GM18507 (cell line): ENCODE measurements around the gene MRI1.
"Not testable (repeated sequence)": the region's sequence is repeated elsewhere in the genome, so short reads cannot be mapped to it uniquely, and the experiment has no call there.

ENCODE experiments used
- DNase-seq: peaks from one replicate; pipeline ENCODE4 v3.0.0; 2011; ENCODE audit warnings: low read depth; ENCODE audit not compliant: insufficient read length; ENCODE audit errors: extremely low spot score
- FAIRE-seq: peaks from 2 replicates; lab custom pipeline; 2011; peaks lifted over from hg19 to GRCh38; lab: Jason Lieb, UNC

The MRI1 gene

DNA sequence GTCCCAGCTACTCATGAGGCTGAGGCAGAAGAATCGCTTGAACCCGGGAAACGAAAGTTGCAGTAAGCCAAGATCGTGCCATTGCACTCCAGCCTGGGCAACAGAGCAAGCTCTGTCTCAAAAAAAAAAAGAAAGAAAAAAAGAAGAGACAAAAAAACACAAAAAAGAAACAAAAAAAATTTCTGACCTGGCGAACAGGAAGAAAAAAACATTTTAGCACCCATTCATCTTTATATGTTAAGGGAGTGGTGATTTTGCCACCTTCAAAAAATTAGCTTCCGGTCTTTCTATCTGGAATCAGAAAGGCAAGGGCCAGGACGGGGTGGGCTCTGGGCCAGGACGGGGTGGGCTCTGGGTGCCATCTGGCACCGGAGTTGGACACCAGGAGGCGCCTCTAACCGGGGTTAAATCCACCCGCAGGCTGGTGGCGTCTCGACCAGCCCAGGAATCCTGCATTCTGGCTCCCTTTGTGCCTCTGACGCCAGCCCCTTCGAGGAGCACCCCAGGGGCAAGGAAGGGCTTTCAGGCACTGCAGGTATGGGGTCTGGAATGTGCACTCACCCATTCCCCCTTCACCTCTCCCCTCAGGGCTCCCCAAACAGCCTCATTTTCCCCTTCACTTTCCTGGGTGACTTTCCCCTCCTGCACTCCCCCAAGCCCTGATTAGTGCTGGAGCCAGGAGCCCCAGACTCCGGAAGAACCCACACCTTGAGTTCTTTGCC, 20.6 kb downstream of the MRI1 start:
- FAIRE-seq (no peak), DNase-seq (no peak)

- no peak for DNase-seq
- FAIRE-seq: peak; percentile 45
These were observed 24.7 kb downstream of the MRI1 start for GRCh38 chr19:13788991-13789390.

- DNase-seq (no peak), FAIRE-seq (peak; percentile 63)
These were observed 26.0 kb downstream of the MRI1 start for GRCh38 chr19:13790354-13790753.

GRCh38 chr19:13793317-13793716, 29.0 kb downstream of the MRI1 start:
- FAIRE-seq, DNase-seq: not testable (repeated sequence)

DNA sequence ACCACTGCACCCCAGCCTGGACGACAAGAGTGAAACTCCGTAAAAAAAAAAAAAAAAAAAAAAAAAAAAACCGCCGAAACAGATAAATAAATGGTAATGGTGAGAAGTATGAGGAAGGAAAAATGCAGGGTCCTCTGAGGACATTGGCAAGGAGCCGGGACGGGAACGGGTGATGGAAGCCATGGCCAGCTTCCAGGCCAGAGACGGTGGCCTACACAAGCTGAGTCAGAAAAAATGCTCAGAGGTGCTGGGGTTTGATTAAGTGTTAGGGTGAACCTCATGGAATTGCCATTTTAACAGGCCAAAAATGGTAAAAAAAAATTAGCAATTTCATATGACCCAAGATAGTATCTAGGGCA, 30.1 kb downstream of the MRI1 start:
- DNase-seq (no peak), FAIRE-seq (no peak)

- peak; percentile 94 for FAIRE-seq
- peak; percentile 96 for DNase-seq
These were observed 30.7 kb downstream of the MRI1 start, which contains the start of gene ZSWIM4 for GRCh38 chr19:13794757-13795589. Gene ZSWIM4, plus strand, starts transcription at chr19:13795443. Its CDS starts 206 bp downstream, at chr19:13795649.

DNA sequence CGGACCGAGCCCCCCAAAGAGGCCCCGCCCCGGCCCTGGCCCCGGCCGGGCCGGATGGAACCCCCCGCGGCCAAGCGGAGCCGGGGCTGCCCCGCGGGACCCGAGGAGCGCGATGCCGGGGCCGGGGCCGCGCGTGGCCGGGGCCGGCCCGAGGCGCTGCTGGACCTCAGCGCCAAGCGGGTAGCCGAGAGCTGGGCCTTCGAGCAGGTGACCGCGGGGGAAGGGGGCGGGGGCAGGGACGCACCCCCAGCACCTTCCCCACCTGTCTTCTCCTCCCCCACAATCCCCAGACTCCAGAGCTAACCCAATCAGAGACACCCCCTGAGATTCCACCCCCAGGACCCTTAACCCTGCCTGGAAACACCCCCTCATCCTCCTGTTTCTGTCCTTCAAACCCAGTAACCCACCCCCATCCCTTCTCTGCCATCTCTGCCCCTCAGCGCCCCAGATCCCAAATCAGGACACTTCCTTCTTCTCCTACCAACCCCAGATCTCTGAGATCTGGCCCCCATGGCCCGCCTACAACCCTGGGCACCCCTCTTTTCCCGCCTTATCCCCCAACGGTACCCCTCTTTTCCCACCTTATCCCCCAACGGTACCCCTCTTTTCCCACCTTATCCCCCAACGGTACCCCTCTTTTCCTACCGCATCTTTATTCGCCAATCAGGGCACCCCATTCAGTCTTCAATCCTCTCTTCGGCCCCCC, 31.4 kb downstream of the MRI1 start:
- no peak for FAIRE-seq
- DNase-seq: no peak

GRCh38 chr19:13796301-13797057, 32.2 kb downstream of the MRI1 start:
- FAIRE-seq: peak; percentile 45
- DNase-seq: no peak

DNA sequence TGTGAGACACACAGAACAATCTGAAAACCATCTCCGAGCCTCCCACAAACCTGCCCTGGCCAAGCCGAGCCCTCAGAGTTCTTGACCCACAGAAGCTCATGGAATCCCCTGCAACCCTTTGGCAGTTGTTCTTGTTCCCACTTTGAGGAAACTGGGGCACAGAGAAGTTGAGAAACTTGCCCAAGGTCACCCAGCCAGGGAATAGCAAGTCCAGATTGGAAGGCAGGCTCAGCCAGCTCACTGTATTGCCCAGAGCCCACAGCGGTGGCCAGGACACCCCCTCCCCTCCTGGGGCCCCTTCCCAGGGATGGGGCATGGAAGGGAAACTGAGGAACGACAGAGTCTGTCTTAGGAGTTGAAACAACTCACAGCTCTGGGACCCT, 32.7 kb downstream of the MRI1 start:
- DNase-seq (no peak), FAIRE-seq (no peak)

- DNase-seq (no peak), FAIRE-seq (no peak)
These were observed 33.5 kb downstream of the MRI1 start for GRCh38 chr19:13797870-13798269.

DNA sequence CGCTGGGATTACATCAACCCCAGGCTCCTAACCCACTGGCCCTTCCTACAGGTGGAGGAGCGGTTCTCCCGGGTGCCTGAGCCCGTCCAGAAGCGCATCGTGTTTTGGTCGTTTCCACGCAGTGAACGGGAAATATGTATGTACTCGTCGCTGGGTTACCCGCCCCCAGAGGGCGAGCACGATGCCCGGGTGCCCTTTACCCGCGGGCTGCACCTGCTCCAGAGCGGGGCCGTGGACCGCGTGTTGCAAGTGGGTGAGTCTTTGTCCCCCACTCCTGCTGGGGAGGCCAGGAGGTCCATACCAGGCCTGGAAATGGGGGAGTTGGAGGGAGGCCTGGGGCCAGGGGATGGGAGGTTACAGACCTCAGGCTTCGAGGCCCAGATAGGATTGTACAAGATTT, 35.3 kb downstream of the MRI1 start:
- FAIRE-seq (no peak), DNase-seq (no peak)

DNA sequence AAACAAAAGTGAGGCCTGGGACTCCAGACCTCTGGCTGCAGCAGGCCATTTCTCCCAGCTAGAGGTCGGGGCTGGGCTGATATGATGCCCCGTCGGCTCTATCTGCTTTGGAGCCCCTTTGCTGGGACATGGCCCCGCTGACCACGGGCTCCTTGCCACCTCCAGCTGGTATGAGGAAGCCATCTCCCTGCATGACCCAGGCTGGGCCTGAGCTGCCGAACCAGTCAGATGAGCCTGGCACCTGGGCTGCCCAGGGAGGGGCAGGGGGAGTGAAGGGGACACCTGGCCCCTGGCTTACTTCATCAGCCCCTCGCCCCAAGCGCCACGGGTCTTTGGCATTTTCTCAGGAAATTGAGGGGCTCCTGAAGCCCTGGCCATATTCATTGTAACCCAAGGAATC, 38.7 kb downstream of the MRI1 start:
- FAIRE-seq: no peak
- no peak for DNase-seq

DNA sequence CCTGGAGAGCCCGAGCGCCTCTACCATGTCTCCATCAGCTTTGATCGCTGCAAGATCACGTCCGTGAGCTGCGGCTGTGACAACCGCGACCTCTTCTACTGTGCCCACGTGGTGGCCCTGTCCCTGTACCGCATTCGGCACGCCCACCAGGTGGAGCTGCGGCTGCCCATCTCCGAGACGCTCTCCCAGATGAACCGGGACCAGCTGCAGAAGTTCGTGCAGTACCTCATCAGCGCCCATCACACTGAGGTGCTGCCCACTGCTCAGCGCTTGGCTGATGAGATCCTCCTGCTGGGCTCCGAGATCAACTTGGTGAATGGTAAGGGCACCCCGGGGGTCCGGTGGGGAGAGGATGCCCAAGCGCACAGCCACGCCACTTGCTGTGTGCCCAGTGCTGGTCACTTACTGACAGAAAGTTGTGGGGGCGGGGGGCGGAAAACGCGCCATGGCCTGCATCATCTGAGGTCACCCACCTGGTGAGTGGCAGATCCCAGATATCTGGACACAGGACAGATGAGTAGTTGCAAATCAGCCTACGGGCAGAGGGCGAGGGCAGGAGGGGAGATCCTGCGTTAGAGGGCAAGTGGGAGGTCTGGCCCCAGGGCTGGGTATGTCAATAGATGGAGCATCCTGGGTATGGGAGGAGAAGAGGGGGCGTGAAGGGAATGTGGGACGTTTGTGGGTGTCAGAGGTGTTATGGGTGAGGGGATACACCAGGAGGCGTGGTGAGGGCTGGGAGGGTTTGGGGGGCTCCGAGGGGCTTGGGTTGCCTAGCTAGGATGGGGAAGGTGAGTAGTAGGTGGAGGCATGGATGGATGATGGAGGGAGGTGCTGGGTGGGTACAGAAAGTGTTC, 40.7 kb downstream of the MRI1 start:
- no peak for DNase-seq
- no peak for FAIRE-seq

GRCh38 chr19:13806728-13807127, 42.4 kb downstream of the MRI1 start:
- no peak for FAIRE-seq

DNA sequence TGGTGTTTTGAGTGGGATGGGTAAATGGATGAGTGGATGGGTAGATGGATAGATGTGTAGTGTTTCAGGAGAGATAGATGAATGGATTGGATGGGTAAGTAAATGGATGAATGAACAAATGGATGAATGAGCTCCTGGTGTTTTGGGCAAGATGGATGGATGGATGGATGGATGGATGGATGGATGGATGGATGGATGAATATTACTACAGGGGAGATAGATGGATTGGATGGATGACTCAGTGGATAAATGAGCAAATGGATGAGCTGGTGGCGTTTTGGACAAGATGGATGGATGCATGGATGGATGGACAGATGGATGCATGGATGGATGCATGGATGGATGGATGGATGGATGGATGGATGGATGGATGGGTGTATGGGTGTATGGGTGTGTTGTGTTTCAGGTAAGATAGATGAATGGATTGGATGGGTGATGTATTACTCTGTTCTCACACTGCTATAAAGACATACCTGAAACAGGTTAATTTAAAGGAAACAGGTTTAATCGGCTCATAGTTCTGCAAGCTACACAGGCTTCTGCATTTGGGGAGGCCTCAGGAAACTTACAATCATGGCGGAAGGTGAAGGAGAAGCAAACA, 43.2 kb downstream of the MRI1 start:
- DNase-seq (no peak), FAIRE-seq (no peak)

More at GRCh38 chr19:13806728-13807127, 42.4 kb downstream of the MRI1 start:
- no peak for DNase-seq

GRCh38 chr19:13808856-13809255, 44.5 kb downstream of the MRI1 start:
- FAIRE-seq: no peak
- no peak for DNase-seq

DNA sequence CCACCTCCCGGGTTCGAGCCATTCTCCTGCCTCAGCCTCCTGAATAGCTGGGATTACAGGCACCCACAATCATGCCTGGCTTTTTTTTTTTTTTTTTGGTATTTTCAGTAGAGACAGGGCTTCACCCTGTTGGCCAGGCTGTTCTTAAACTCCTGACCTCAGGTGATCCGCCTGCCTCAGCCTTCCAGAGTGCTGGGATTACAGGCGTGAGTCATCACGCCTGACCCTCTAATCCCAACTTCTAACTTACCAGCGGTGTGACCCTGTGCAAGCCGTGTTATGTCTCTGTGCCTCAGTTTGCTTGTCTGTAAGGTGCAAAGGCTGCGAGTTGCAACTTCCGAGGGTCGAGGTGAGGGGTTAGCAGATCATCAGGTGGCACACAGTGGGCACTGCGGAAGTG, 48.2 kb downstream of the MRI1 start:
- no peak for FAIRE-seq
- no peak for DNase-seq

GRCh38 chr19:13813147-13813546, 48.8 kb downstream of the MRI1 start:
- no peak for DNase-seq
- no peak for FAIRE-seq
